Thoracic aorta (tissue), 2 donors: ENCODE results near the gene ST8SIA3. TPM values are rescaled to one million over a fixed set of nuclear protein-coding genes. Genes with fewer than 3 reads are reported as not detected.

Experiments used
- ATAC-seq: fragments of 150-250 bp; one replicate; pipeline ENCODE4 v1.8.0; 2017; ENCODE audit warnings: low read depth; ENCODE audit not compliant: insufficient number of reproducible peaks, low FRiP score
- DNase-seq: peaks from one replicate; pipeline ENCODE4 v3.0.0-alpha.2; 2020; ENCODE audit warnings: low spot score
- H3K27ac ChIP-seq, 2 donors: fragments of 200-600 bp; sonication (generic); 1 replicate in 1 of 2; 2 replicates in 1 of 2; pipeline ENCODE4 v1.5.1; 2016; ENCODE audit warnings: mild to moderate bottlenecking in 2 of 2, moderate library complexity in 2 of 2
- H3K27me3 ChIP-seq: fragments of 200-600 bp; sonication (generic); replicated peaks from 2 replicates; pipeline ENCODE4 v1.6.0; 2016; ENCODE audit warnings: mild to moderate bottlenecking; ENCODE audit not compliant: insufficient read depth
- H3K36me3 ChIP-seq: fragments of 200-600 bp; sonication (generic); one replicate; pipeline ENCODE4 v1.5.1; 2016
- H3K4me1 ChIP-seq, 2 donors: fragments of 200-600 bp; sonication (generic); 1 replicate in 1 of 2; 2 replicates in 1 of 2; pipeline versions ENCODE4 v1.5.1 to v1.6.0; 2016; ENCODE audit warnings: low read depth in 2 of 2, mild to moderate bottlenecking in 1 of 2; ENCODE audit not compliant: control insufficient read depth in 1 of 2
- H3K4me3 ChIP-seq: fragments of 200-600 bp; sonication (generic); 2 replicates; pipeline ENCODE4 v1.5.1; 2016; ENCODE audit warnings: mild to moderate bottlenecking
- H3K9me3 ChIP-seq: fragments of 200-600 bp; sonication (generic); 2 replicates; pipeline ENCODE4 v1.5.1; 2016
- total RNA-seq, 2 donors: library from RNA; depleted of rRNA; stranded (reverse); fragments of >200 nt; gene quantifications; one replicate each; pipeline versions ENCODE4 v1.1.0 to v1.2.3, GENCODE V29; 2016
- TF ChIP-seq, protein P1 (sequence below): fragments of 200-600 bp; sonication (generic); IDR thresholded peaks from one replicate; pipeline ENCODE4 v1.5.1; 2019; ENCODE audit warnings: antibody characterized with exemption

The ST8SIA3 gene
- total RNA-seq, 2 donors from 2014 or later = not detected

DNA sequence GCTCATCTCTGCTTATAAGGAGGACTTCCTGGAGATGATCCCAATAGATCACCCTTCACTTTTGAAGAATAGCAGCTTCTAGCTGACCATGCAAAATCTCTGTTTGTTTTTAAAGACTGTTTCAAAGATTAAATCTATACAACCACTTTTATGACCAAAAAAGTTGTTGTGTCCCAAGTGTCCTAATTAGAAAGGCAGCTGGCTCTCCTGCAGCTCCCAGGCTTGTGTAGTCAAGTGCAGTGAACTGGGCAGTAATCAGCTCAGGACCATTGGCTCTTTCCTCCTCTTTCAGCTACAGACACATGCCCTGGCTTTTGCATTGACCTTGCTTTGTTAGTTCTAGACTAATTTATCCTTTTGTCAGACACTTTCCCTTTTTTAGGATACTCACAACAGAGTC, 10.4 kb downstream of the ST8SIA3 start:
- ATAC-seq = no peak
- no peaks in the 10 kb centered on the region for H3K27me3 ChIP-seq
- H3K4me1 ChIP-seq = no peaks in the 10 kb centered on the region
- H3K27ac ChIP-seq = no peak overlapping the region
- H3K9me3 ChIP-seq = no peaks in the 10 kb centered on the region
- no peak for DNase-seq
- no peaks in the 10 kb centered on the region for H3K36me3 ChIP-seq
- H3K4me3 ChIP-seq = no peak overlapping the region
- TF ChIP-seq, protein P1, sequence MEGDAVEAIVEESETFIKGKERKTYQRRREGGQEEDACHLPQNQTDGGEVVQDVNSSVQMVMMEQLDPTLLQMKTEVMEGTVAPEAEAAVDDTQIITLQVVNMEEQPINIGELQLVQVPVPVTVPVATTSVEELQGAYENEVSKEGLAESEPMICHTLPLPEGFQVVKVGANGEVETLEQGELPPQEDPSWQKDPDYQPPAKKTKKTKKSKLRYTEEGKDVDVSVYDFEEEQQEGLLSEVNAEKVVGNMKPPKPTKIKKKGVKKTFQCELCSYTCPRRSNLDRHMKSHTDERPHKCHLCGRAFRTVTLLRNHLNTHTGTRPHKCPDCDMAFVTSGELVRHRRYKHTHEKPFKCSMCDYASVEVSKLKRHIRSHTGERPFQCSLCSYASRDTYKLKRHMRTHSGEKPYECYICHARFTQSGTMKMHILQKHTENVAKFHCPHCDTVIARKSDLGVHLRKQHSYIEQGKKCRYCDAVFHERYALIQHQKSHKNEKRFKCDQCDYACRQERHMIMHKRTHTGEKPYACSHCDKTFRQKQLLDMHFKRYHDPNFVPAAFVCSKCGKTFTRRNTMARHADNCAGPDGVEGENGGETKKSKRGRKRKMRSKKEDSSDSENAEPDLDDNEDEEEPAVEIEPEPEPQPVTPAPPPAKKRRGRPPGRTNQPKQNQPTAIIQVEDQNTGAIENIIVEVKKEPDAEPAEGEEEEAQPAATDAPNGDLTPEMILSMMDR = no peak

DNA sequence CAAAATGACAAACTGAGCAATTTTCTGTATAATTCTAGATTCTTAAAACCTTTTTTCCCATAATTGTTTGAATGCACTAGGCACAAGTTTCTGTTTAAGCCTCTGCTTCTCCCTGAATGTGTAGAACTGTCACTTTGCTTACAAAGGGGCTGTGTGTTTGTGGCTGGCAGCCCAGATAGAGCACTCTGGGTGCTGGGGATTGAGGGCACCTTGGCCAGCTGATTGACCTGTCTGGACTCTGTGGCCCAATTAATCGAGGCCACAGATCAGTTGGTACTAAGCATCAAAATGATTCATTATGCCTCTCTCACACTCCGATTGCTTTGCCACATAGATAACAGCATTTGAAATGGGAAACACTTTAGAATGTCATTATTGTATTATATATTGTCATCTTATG, 12.1 kb downstream of the ST8SIA3 start:
- H3K36me3 ChIP-seq = no peaks in the 10 kb centered on the region
- H3K4me1 ChIP-seq = no peaks in the 10 kb centered on the region
- no peaks in the 10 kb centered on the region for H3K27me3 ChIP-seq
- no peak overlapping the region for H3K4me3 ChIP-seq
- DNase-seq (no peak), ATAC-seq (no peak)
- TF ChIP-seq, protein P1 = no peak
- H3K27ac ChIP-seq = no peak overlapping the region
- no peaks in the 10 kb centered on the region for H3K9me3 ChIP-seq

DNA sequence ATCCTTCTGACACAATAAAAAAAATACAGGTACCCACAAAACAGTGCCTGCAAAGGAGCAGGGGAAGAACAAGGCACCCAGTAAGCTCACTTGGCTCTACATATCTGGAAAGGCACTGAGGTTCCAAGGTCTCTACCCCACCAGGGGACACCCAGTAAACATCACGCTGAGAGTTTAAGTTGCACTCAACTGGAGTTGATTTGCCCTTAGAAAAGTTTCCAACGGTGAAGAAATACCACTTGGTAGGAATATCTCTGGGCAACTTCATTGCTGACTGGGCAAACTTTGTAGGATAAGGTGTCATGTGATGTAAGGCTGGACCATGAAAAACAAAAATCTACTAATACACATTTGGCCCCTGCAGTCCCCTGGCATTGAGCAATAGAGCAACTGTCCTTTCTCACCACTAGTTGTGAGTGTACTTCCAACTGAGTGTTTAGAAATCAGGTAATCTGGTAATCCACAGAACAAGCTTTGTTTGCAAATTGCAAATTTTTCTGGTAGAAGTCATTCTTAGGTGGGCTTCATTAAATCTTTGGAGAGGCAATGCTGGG, 14.2 kb downstream of the ST8SIA3 start:
- H3K36me3 ChIP-seq = no peaks in the 10 kb centered on the region
- no peak overlapping the region for H3K27ac ChIP-seq
- ATAC-seq (no peak), DNase-seq (no peak)
- H3K9me3 ChIP-seq = no peaks in the 10 kb centered on the region
- no peak overlapping the region for H3K4me3 ChIP-seq
- H3K27me3 ChIP-seq = no peaks in the 10 kb centered on the region
- TF ChIP-seq, protein P1 = no peak
- no peaks in the 10 kb centered on the region for H3K4me1 ChIP-seq

DNA sequence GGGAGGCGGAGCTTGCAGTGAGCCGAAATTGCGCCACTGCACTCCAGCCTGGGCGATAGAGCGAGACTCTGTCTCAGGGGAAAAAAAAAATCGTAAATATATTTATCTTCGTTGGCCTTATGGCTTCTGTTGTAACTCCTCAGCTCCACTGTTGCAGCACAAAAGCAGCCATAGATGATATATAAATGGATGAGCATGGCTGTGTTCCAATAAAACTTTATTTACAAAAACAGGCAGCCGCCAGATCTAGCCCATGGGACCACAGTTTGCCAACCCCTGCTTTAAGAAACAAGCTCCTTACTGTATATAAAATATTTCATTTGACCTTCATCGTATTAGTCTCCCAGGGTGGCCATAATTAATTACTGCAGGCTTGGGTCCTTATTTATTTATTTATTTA, 20.1 kb downstream of the ST8SIA3 start:
- Histone ChIP-seq H3K4me1 (no peaks in the 10 kb centered on the region), H3K9me3 (no peaks in the 10 kb centered on the region), H3K4me3 (no peak overlapping the region), H3K36me3 (no peaks in the 10 kb centered on the region), H3K27me3 (no peaks in the 10 kb centered on the region), H3K27ac (no peak overlapping the region)
- DNase-seq (no peak), ATAC-seq (no peak)
- TF ChIP-seq, protein P1 = no peak

DNA sequence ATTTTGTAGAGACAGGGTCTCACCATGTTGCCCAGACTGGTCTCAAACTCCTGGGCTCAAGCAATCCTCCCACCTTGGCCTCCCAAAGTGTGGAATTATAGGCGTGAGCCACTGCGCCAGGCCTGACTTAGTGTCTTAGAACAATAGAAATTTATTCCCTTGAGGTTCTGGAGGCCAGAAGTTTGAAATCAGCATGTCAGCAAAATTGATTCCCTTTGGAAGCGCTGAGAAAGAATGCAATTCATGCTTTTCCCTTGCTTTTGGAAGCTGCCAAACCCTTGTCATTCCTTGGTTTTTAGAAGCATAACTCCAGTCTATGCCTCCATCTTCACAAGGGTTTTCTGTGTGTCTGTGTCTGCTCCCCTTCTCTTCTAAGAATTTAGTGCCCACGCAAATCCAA, 20.7 kb downstream of the ST8SIA3 start:
- no peak overlapping the region for H3K27ac ChIP-seq
- no peaks in the 10 kb centered on the region for H3K36me3 ChIP-seq
- H3K4me1 ChIP-seq = no peaks in the 10 kb centered on the region
- no peaks in the 10 kb centered on the region for H3K9me3 ChIP-seq
- TF ChIP-seq, protein P1 = no peak
- no peak for ATAC-seq
- no peaks in the 10 kb centered on the region for H3K27me3 ChIP-seq
- H3K4me3 ChIP-seq = no peak overlapping the region
- no peak for DNase-seq
